Measurements from ENCODE around the gene ZNF688. TPM values are rescaled to one million over a fixed set of nuclear protein-coding genes. Genes with fewer than 3 reads are reported as not detected.

ZNF688 gene
- total and polyA plus RNA-seq, 5 donors from 2014 or later, result 12.1 to 59.1 (median 50.0) TPM

DNA sequence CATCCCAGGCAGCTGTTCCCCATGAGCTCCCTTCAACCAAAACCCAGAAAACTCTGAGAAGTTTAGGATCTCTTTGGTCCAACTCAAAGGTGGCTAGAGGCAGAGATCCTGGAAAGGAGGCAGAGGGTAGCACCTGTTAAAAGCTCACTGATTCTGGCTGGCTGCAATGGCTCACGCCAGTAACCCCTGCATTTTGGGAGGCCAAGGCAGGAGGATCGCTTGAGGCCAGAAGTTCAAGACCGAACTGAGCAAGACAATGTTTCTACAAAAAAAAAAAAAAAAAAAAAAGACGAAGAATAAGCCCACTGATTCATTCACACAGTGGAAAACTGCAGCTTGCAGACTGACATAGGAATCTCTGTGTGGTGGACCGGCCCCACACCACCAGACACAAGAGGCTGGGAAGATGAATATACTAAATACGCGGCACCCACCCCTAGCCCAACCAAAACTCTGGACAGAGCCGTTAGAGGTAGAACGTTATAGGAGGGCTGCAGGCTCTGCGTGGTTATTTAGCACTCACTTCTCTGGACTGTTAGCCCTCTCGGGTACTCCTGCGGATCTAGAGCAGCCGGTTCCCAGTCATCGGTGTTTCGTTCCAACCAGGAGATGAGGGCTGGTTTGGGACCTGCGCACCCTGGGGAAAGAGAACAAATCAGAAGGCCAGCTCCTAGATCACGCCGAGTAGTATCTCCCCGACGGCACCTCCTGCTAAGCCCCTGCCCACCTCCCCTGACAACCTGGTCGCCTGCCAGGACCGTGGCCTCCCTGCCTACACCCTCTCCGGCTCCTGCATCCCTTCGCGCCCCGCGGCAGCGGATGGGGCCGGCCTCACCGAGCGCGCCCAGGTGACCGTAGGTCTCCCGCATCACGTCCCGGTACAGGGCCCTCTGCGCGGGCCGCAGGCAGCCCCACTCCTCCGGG is 37.8 kb upstream of the ZNF688 start:
- H3K4me3 ChIP-seq (ENCODE audit: low read depth, low read length), result peak overlapping the region; percentile 86
- no peaks in the 10 kb centered on the region for H3K9me3 ChIP-seq (ENCODE audit: control insufficient read depth in 2 of 2, low read length in 2 of 2)
- H3K27ac Mint-ChIP-seq, result peak overlapping the region; percentile 71 to 97 (median 81)
- peak overlapping the region; percentile 95 to 97 (median 96) for H3K4me3 Mint-ChIP-seq
- H3K4me1 Mint-ChIP-seq, result peaks cover 11 to 29% (median 17%) of the 10 kb centered on the region in 4 donors
- no peaks in the 10 kb centered on the region for H3K9me3 Mint-ChIP-seq
- H3K4me1 ChIP-seq (ENCODE audit: control insufficient read depth, insufficient read depth, low read length, poor library complexity, severe bottlenecking), result peaks cover 20% of the 10 kb centered on the region
- H3K27me3 Mint-ChIP-seq, result no peaks in the 10 kb centered on the region
- no peaks in the 10 kb centered on the region for H3K27me3 ChIP-seq (ENCODE audit: control insufficient read depth, insufficient read depth, low read length)
- peaks cover 21% of the 10 kb centered on the region for H3K36me3 Mint-ChIP-seq
- H3K27ac ChIP-seq (ENCODE audit: insufficient read depth, low read length, poor library complexity, severe bottlenecking), result peak overlapping the region; percentile 93
- H3K36me3 ChIP-seq (ENCODE audit: control insufficient read depth, insufficient read depth, low read length), result peaks cover 18% of the 10 kb centered on the region
- DNase-seq (peak in 1 of 3 donors; percentile 63), ATAC-seq (ENCODE audit: low read depth in 2 of 2) (peak; percentile 27 to 43)

DNA sequence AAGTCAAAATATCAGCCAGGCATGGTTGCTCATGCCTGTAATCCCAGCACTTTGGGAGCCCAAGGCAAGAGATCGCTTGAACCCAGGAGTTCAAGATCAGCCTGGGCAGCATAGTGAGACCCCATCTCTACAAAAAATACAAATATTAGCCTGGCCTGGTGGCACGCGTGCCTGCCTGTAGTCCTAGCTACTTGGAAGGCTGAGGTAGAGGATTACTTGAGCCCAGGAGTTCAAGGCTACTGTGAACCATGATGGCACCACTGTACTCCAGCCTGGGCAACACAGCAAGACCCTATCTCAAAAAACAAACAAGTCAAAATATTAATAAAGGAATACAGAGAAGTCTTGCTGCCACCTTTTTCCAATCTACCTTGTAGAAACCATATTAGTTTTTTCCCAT is 34.5 kb upstream of the ZNF688 start:
- no peak for ATAC-seq (ENCODE audit: low read depth in 2 of 2)
- H3K4me1 Mint-ChIP-seq, result peaks cover 11 to 29% (median 18%) of the 10 kb centered on the region in 4 donors
- H3K27me3 Mint-ChIP-seq, result no peaks in the 10 kb centered on the region
- no peaks in the 10 kb centered on the region for H3K9me3 Mint-ChIP-seq
- H3K9me3 ChIP-seq (ENCODE audit: control insufficient read depth in 2 of 2, low read length in 2 of 2), result no peaks in the 10 kb centered on the region
- H3K27ac ChIP-seq (ENCODE audit: insufficient read depth, low read length, poor library complexity, severe bottlenecking), result no peak overlapping the region
- no peak for DNase-seq
- peak overlapping the region in 1 of 4 donors; percentile 39 for H3K4me3 Mint-ChIP-seq
- H3K36me3 ChIP-seq (ENCODE audit: control insufficient read depth, insufficient read depth, low read length), result peaks cover 36% of the 10 kb centered on the region
- no peaks in the 10 kb centered on the region for H3K27me3 ChIP-seq (ENCODE audit: control insufficient read depth, insufficient read depth, low read length)
- no peak overlapping the region for H3K4me3 ChIP-seq (ENCODE audit: low read depth, low read length)
- H3K4me1 ChIP-seq (ENCODE audit: control insufficient read depth, insufficient read depth, low read length, poor library complexity, severe bottlenecking), result peaks cover 20% of the 10 kb centered on the region
- peak overlapping the region in 1 of 3 donors; percentile 76 for H3K27ac Mint-ChIP-seq
- peaks cover 29% of the 10 kb centered on the region for H3K36me3 Mint-ChIP-seq

DNA sequence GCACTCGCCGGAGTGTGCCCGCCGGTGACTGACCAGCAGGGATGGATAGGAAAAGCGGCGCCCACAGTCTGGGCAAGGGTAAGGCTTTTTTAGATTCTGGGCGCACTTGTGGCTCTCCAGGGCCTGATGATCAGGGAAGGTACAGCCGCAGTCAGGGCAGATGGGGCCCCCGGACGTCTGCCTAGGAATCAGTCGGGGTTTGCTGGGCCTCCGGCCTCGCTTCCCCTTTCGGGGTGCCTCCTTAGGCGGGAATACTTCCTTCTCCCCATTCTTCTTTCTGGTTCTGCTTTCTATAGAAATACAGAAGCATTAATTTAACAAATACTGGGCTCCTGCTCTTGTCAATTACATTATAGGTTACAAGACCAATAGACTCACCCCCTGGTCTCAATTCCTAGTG is 33.6 kb upstream of the ZNF688 start:
- H3K27ac Mint-ChIP-seq, result no peak overlapping the region
- H3K4me1 ChIP-seq (ENCODE audit: control insufficient read depth, insufficient read depth, low read length, poor library complexity, severe bottlenecking), result peaks cover 16% of the 10 kb centered on the region
- ATAC-seq (ENCODE audit: low read depth in 2 of 2) (no peak), DNase-seq (no peak)
- no peaks in the 10 kb centered on the region for H3K27me3 Mint-ChIP-seq
- no peaks in the 10 kb centered on the region for H3K27me3 ChIP-seq (ENCODE audit: control insufficient read depth, insufficient read depth, low read length)
- H3K4me1 Mint-ChIP-seq, result peaks cover 7 to 24% (median 13%) of the 10 kb centered on the region in 4 donors
- peaks cover 36% of the 10 kb centered on the region for H3K36me3 ChIP-seq (ENCODE audit: control insufficient read depth, insufficient read depth, low read length)
- no peak overlapping the region for H3K27ac ChIP-seq (ENCODE audit: insufficient read depth, low read length, poor library complexity, severe bottlenecking)
- no peaks in the 10 kb centered on the region for H3K9me3 Mint-ChIP-seq
- H3K4me3 Mint-ChIP-seq, result peak overlapping the region in 1 of 4 donors; percentile 52
- peaks cover 29% of the 10 kb centered on the region for H3K36me3 Mint-ChIP-seq
- H3K4me3 ChIP-seq (ENCODE audit: low read depth, low read length), result no peak overlapping the region
- no peaks in the 10 kb centered on the region for H3K9me3 ChIP-seq (ENCODE audit: control insufficient read depth in 2 of 2, low read length in 2 of 2)

DNA sequence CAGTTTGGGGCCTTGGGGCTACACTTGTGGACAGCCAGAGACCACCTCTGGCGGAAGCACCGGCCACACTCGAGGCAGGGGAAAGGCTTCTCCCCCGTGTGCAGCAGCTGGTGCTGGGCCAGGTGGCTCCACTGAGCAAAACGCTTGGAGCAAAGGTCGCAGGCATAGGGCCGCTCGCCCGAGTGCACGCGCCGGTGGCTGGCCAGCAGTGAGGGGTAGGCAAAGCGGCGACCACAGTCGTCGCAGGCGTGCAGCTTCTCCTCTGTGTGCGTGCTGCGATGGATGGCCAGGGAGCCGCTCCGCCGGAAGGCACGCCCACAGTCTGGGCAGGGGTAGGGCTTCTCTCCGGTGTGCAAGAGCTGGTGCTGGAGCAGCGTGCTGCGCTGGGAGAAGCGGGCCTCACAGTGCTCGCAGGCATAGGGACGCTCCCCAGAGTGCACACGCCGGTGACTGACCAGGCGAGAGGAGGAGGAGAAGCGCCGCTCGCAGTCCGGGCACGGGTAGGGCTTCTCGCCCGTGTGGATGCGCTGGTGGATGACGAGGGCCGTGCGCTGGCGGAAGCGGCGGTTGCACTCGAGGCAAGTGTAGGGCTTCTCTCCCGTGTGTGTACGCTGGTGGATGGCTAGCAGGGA is 32.9 kb upstream of the ZNF688 start:
- Mint-ChIP-seq H3K27ac (no peak overlapping the region), H3K4me1 (peaks cover 5 to 22% (median 11%) of the 10 kb centered on the region in 4 donors), H3K4me3 (no peak overlapping the region), H3K9me3 (no peaks in the 10 kb centered on the region), H3K36me3 (peaks cover 29% of the 10 kb centered on the region), H3K27me3 (no peaks in the 10 kb centered on the region)
- ATAC-seq (ENCODE audit: low read depth in 2 of 2), result no peak
- Histone ChIP-seq H3K36me3 (ENCODE audit: control insufficient read depth, insufficient read depth, low read length) (peaks cover 36% of the 10 kb centered on the region), H3K27me3 (ENCODE audit: control insufficient read depth, insufficient read depth, low read length) (no peaks in the 10 kb centered on the region), H3K9me3 (ENCODE audit: control insufficient read depth in 2 of 2, low read length in 2 of 2) (no peaks in the 10 kb centered on the region), H3K4me3 (ENCODE audit: low read depth, low read length) (no peak overlapping the region), H3K27ac (ENCODE audit: insufficient read depth, low read length, poor library complexity, severe bottlenecking) (no peak overlapping the region), H3K4me1 (ENCODE audit: control insufficient read depth, insufficient read depth, low read length, poor library complexity, severe bottlenecking) (peaks cover 12% of the 10 kb centered on the region)
- no peak for DNase-seq

DNA sequence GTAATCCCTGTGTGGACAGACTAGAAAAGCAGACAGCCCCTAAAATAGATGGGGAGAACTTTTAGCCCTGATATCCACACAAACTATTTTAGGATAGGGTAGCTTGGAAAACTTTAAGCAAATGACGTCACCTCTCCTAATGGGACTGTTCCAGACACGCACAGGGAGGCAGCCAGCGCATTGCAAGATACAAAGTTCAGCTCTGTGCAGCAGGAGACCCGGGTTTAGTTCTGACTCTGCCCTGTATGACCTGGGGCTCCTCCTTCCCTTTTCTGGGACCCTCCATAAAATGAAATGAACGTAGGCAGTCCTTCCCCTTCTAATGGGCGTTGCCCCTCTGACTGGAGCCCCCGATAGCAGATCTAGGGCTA is 32.4 kb upstream of the ZNF688 start:
- Histone ChIP-seq H3K4me1 (ENCODE audit: control insufficient read depth, insufficient read depth, low read length, poor library complexity, severe bottlenecking) (peaks cover 6% of the 10 kb centered on the region), H3K4me3 (ENCODE audit: low read depth, low read length) (no peak overlapping the region), H3K27ac (ENCODE audit: insufficient read depth, low read length, poor library complexity, severe bottlenecking) (no peak overlapping the region), H3K9me3 (ENCODE audit: control insufficient read depth in 2 of 2, low read length in 2 of 2) (no peaks in the 10 kb centered on the region), H3K27me3 (ENCODE audit: control insufficient read depth, insufficient read depth, low read length) (no peaks in the 10 kb centered on the region), H3K36me3 (ENCODE audit: control insufficient read depth, insufficient read depth, low read length) (peaks cover 36% of the 10 kb centered on the region)
- H3K9me3 Mint-ChIP-seq, result no peaks in the 10 kb centered on the region
- peak overlapping the region in 1 of 4 donors; percentile 42 for H3K4me3 Mint-ChIP-seq
- H3K27me3 Mint-ChIP-seq, result no peaks in the 10 kb centered on the region
- no peak overlapping the region for H3K27ac Mint-ChIP-seq
- ATAC-seq (ENCODE audit: low read depth in 2 of 2) (no peak), DNase-seq (no peak)
- peaks cover 29% of the 10 kb centered on the region for H3K36me3 Mint-ChIP-seq
- H3K4me1 Mint-ChIP-seq, result peaks cover 4 to 17% (median 8%) of the 10 kb centered on the region in 4 donors

DNA sequence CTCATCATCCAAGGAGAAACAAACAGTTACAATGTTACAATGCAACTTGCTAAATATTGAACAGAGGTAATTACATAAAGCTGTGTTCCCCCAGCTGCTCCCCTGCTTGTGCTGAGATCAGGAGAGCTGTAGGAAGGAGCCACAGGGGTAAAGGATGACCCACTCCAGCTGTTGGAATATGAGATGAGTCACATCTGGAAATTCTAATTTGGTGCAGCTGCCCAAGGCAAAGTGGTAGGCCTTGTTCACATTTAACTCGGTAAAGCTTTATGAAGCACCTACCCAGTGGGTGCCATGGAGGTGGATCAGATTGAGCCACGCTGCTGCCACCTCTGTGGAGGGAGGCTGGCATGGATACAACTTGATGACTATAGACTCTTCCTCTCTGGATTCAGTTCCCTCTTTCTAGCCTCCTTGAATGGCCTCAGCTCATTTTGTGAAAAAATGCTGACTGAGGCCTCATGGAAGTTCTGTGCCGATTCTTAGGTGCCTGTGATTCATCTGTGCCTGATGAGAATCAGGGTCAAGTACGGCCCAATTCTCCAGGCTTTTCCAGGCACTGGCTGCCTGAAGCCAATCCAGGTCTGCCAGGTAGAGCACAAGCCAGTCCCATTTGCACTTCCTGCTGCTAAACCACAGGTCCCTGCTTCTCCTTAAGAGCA is 31.2 kb upstream of the ZNF688 start:
- H3K4me1 ChIP-seq (ENCODE audit: control insufficient read depth, insufficient read depth, low read length, poor library complexity, severe bottlenecking), result no peaks in the 10 kb centered on the region
- no peak overlapping the region for H3K4me3 ChIP-seq (ENCODE audit: low read depth, low read length)
- H3K36me3 ChIP-seq (ENCODE audit: control insufficient read depth, insufficient read depth, low read length), result peaks cover 36% of the 10 kb centered on the region
- H3K4me3 Mint-ChIP-seq, result no peak overlapping the region
- DNase-seq (no peak), ATAC-seq (ENCODE audit: low read depth in 2 of 2) (no peak)
- H3K27me3 ChIP-seq (ENCODE audit: control insufficient read depth, insufficient read depth, low read length), result no peaks in the 10 kb centered on the region
- no peaks in the 10 kb centered on the region for H3K9me3 ChIP-seq (ENCODE audit: control insufficient read depth in 2 of 2, low read length in 2 of 2)
- peaks cover 28% of the 10 kb centered on the region for H3K36me3 Mint-ChIP-seq
- H3K27ac ChIP-seq (ENCODE audit: insufficient read depth, low read length, poor library complexity, severe bottlenecking), result no peak overlapping the region
- H3K9me3 Mint-ChIP-seq, result no peaks in the 10 kb centered on the region
- H3K4me1 Mint-ChIP-seq, result peaks cover 4 to 13% (median 8%) of the 10 kb centered on the region in 4 donors
- H3K27ac Mint-ChIP-seq, result no peak overlapping the region
- H3K27me3 Mint-ChIP-seq, result no peaks in the 10 kb centered on the region

DNA sequence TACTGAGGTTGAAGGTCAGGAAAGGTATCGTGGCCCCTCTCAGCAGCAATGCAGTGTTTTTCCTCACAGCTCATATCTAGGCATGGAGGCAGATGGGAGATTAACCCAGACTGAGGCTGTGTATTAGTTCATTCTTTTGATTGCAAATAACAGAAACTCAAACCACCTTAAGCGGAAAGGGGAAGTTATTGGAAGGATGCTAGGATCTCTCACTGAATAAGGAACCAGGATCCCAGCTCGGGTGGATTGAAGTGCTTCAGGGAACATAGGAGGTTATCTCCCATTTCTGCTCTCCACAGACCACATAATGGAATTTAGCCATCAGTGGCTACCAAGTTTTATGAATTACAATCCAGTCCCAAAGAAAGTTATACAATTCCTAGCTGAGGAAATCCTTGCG is 30.5 kb upstream of the ZNF688 start:
- no peak overlapping the region for H3K27ac ChIP-seq (ENCODE audit: insufficient read depth, low read length, poor library complexity, severe bottlenecking)
- H3K9me3 ChIP-seq (ENCODE audit: control insufficient read depth in 2 of 2, low read length in 2 of 2), result no peaks in the 10 kb centered on the region
- no peak overlapping the region for H3K4me3 Mint-ChIP-seq
- peaks cover 4 to 7% (median 5%) of the 10 kb centered on the region in 4 donors for H3K4me1 Mint-ChIP-seq
- no peaks in the 10 kb centered on the region for H3K4me1 ChIP-seq (ENCODE audit: control insufficient read depth, insufficient read depth, low read length, poor library complexity, severe bottlenecking)
- H3K9me3 Mint-ChIP-seq, result no peaks in the 10 kb centered on the region
- H3K27me3 Mint-ChIP-seq, result no peaks in the 10 kb centered on the region
- no peak overlapping the region for H3K4me3 ChIP-seq (ENCODE audit: low read depth, low read length)
- H3K27me3 ChIP-seq (ENCODE audit: control insufficient read depth, insufficient read depth, low read length), result no peaks in the 10 kb centered on the region
- H3K36me3 ChIP-seq (ENCODE audit: control insufficient read depth, insufficient read depth, low read length), result peaks cover 36% of the 10 kb centered on the region
- DNase-seq, result no peak
- H3K27ac Mint-ChIP-seq, result no peak overlapping the region
- ATAC-seq (ENCODE audit: low read depth in 2 of 2), result no peak
- H3K36me3 Mint-ChIP-seq, result peaks cover 24% of the 10 kb centered on the region
